HEK293 (cell line): ENCODE measurements around the gene ADGRD1.

Experiments used
- GLI2 ChIP-seq: fragments of 450-650 bp; formaldehyde crosslinking; IDR thresholded peaks from 2 replicates; pipeline ENCODE4; 2017; ENCODE audit warnings: missing biosample characterization, missing genetic modification characterization, low read depth, borderline replicate concordance
- SCRT2 ChIP-seq: fragments of 450-650 bp; formaldehyde crosslinking; IDR thresholded peaks from 2 replicates; pipeline ENCODE4 v1.5.1; 2016; ENCODE audit warnings: missing biosample characterization, missing genetic modification characterization
- WT1 ChIP-seq: fragments of 450-650 bp; formaldehyde crosslinking; IDR thresholded peaks from 2 replicates; pipeline ENCODE4 v1.5.1; 2016; ENCODE audit warnings: missing biosample characterization, missing genetic modification characterization
- ZBTB8A ChIP-seq: fragments of 450-650 bp; formaldehyde crosslinking; IDR thresholded peaks from 2 replicates; pipeline ENCODE4 v1.5.1; 2016; ENCODE audit warnings: missing biosample characterization, missing genetic modification characterization
- ZFP3 ChIP-seq: fragments of 450-650 bp; formaldehyde crosslinking; IDR thresholded peaks from 2 replicates; pipeline ENCODE4 v1.5.1; 2016; ENCODE audit warnings: low read depth, missing biosample characterization, missing genetic modification characterization
- ZNF138 ChIP-seq: fragments of 450-650 bp; formaldehyde crosslinking; IDR thresholded peaks from 2 replicates; pipeline ENCODE4 v1.5.1; 2016; ENCODE audit warnings: missing biosample characterization, missing genetic modification characterization, borderline replicate concordance
- TF ChIP-seq, protein P1 (sequence below): fragments of 450-650 bp; formaldehyde crosslinking; IDR thresholded peaks from 2 replicates; pipeline ENCODE4 v1.5.1; 2016; ENCODE audit warnings: missing biosample characterization, missing genetic modification characterization
- TF ChIP-seq, protein P2 (sequence below): fragments of 450-650 bp; IDR thresholded peaks from 2 replicates; pipeline ENCODE4 v1.5.1; 2018; ENCODE audit warnings: missing biosample characterization, mild to moderate bottlenecking, missing genetic modification characterization

DNA sequence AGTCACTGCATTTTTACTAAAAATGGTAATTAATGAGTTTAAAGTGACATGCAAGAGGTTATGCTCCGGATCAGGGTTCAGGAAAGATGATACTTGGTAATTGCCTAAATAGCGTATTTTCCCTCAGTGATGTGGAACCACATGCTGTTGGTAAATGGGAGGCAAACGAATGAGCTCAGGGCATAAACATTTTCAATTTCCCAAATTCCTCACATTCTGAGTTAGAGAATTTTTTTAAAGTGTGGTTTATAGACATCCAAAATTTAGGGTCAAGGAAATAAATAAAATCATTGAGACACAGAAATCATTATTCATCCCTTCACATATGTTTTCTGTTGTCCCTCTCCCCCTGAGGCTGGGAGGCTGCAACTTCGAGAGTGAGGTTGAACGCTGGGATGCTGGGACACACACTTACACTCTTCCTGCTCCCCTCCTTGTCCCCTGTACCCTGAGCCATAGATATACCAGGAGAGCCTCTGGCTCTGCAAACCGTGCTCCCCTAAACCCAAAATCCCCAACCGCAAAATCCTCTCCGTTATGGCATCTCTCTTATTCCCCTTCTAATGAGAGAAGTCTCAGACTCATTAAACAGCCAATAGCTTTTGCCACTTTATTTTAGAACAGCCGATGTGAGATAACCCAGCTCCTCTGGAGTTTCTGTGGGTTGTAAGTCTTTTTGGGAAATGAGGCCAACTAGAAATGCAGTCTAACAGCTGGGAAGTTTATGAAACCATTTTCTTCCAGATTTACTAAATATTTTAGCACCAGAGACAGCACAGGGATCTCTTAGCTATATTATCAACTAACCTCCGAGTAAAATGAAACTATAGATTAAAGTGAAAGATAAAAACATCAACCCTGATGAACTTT, 21.4 kb upstream of the ADGRD1 start:
- TF ChIP-seq, protein P1, sequence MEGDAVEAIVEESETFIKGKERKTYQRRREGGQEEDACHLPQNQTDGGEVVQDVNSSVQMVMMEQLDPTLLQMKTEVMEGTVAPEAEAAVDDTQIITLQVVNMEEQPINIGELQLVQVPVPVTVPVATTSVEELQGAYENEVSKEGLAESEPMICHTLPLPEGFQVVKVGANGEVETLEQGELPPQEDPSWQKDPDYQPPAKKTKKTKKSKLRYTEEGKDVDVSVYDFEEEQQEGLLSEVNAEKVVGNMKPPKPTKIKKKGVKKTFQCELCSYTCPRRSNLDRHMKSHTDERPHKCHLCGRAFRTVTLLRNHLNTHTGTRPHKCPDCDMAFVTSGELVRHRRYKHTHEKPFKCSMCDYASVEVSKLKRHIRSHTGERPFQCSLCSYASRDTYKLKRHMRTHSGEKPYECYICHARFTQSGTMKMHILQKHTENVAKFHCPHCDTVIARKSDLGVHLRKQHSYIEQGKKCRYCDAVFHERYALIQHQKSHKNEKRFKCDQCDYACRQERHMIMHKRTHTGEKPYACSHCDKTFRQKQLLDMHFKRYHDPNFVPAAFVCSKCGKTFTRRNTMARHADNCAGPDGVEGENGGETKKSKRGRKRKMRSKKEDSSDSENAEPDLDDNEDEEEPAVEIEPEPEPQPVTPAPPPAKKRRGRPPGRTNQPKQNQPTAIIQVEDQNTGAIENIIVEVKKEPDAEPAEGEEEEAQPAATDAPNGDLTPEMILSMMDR (tag by site-specific recombination): no peak
- TF ChIP-seq WT1 (no peak), ZBTB8A (tag by site-specific recombination) (no peak), ZNF138 (tag by site-specific recombination) (no peak), ZFP3 (tag by site-specific recombination) (no peak), GLI2 (tag by site-specific recombination) (no peak), SCRT2 (no peak)
- TF ChIP-seq, protein P2, sequence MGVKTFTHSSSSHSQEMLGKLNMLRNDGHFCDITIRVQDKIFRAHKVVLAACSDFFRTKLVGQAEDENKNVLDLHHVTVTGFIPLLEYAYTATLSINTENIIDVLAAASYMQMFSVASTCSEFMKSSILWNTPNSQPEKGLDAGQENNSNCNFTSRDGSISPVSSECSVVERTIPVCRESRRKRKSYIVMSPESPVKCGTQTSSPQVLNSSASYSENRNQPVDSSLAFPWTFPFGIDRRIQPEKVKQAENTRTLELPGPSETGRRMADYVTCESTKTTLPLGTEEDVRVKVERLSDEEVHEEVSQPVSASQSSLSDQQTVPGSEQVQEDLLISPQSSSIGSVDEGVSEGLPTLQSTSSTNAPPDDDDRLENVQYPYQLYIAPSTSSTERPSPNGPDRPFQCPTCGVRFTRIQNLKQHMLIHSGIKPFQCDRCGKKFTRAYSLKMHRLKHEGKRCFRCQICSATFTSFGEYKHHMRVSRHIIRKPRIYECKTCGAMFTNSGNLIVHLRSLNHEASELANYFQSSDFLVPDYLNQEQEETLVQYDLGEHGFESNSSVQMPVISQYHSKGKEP (tag by site-specific recombination): no peak
